DOHH2 (cell line): Measurements from ENCODE around the gene MTRF1.

Source experiments
- CTCF ChIP-seq: fragments of 200-600 bp; sonication (generic); IDR thresholded peaks from one replicate; pipeline ENCODE4 v1.5.1; 2014; ENCODE audit warnings: antibody characterized with exemption, mild to moderate bottlenecking, low read depth, low read length; ENCODE audit not compliant: poor library complexity, severe bottlenecking
- EZH2phosphoT487 ChIP-seq: fragments of 200-600 bp; sonication (generic); IDR thresholded peaks from 2 replicates; pipeline ENCODE4 v1.6.1; 2017; ENCODE audit warnings: borderline replicate concordance, mild to moderate bottlenecking, antibody characterized with exemption, low read length, moderate library complexity, mixed read lengths

GRCh38 chr13:41289463-41289881 lies 26.1 kb upstream of the MTRF1 start:
- TF ChIP-seq CTCF = no peak
- TF ChIP-seq EZH2phosphoT487 = no peak
